Upper lobe of left lung (tissue), 4 donors: ENCODE results near the gene CAB39.

ENCODE experiments used
- CTCF ChIP-seq, 6 experiments: fragments of 450-650 bp in 4 of 6; fragments of 200-600 bp in 2 of 6; sonication (generic) in 2 of 6; IDR thresholded peaks; one replicate each; pipeline ENCODE4 v1.5.1; 2016 to 2019; ENCODE audit warnings: antibody characterized with exemption in 6 of 6
- POLR2A ChIP-seq, 4 donors: fragments of 450-650 bp; IDR thresholded peaks; one replicate each; pipeline ENCODE4 v1.5.1; 2016 to 2017; ENCODE audit warnings: antibody characterized with exemption in 4 of 4, mild to moderate bottlenecking in 2 of 4

DNA sequence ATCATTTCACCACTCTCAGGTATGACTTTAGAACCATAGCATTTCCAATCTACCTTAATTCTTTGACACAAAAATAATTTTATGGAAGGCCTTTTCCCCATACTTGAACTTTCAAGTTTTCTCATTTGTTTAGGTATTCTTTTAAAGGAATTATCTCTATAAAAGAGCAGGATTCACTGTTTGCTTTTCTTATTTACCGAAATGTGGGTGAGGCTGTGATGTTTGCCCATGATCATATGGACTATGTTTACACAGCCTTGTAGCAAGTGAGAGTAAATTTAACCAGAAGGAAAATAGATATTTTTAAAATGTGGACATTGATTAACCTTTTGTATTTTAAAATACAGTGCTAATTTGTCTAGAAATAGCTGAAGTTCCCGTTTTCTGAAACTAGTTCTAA is 26.3 kb downstream of the CAB39 start:
- TF ChIP-seq POLR2A (IDR thresholded peaks at IDR 0.05) (no peak), CTCF (IDR thresholded peaks at IDR 0.05) (no peak)
